Omental fat pad (tissue), 4 donors: ENCODE measurements around the gene BCO1. TPM values are rescaled to one million over a fixed set of nuclear protein-coding genes. Genes with fewer than 3 reads are reported as not detected.
A peak's percentile ranks its signal among the peaks of the same experiment; 100 is the strongest.

ENCODE experiments used
- ATAC-seq: fragments of 150-250 bp; one replicate; pipeline ENCODE4 v1.9.1; 2016; ENCODE audit warnings: mild to moderate bottlenecking, moderate library complexity; ENCODE audit not compliant: low FRiP score
- DNase-seq: peaks from one replicate; pipeline ENCODE4 v3.0.0-alpha.2; 2019; ENCODE audit warnings: low spot score
- CTCF ChIP-seq, 3 donors: fragments of 450-650 bp; IDR thresholded peaks; one replicate each; pipeline ENCODE4 v1.5.1; 2016 to 2017; ENCODE audit warnings: antibody characterized with exemption in 3 of 3, mild to moderate bottlenecking in 3 of 3, moderate library complexity in 2 of 3
- total RNA-seq, 4 donors: library from RNA; depleted of rRNA; stranded (reverse); fragments of >200 nt; gene quantifications; one replicate each; pipeline ENCODE4 v1.1.0, GENCODE V29; 2016

Gene BCO1
- total RNA-seq, 4 donors from 2014 or later = 0.28 to 0.36 TPM; not detected in 2

- DNase-seq = no peak
- no peak for ATAC-seq
- TF ChIP-seq CTCF (IDR thresholded peaks at IDR 0.05) = no peak
Measured at GRCh38 chr16:81231014-81231413, 7.5 kb upstream of the BCO1 start.

DNA sequence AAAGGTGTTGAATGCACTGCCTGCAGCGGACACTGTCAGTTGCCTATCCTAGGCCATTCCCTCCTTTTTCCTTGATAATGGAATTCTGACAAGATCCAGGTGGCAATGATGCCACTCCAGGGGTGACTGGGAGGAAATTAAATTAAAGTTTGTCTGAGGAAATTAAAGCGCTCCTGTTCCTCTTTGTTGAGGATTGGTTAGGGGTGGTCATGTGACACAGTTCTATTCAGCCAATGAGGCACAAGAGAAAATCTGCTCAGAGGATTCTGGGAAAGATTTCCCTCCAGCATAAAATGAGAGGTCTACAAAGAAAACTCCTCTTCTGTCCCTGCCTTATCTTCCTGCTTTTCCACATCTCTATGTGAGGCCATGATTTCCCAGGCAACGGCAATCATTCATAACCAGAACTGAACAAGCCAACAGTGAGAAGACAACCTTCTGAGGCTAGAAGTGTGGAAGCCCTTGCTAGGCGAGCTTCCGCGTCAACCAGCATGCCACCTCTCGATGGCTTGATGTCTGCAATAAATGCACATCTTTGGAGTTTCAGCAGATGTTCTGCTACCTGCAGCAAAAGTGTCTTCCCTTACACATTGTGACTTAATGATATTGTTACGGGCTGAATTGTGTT is 5.6 kb upstream of the BCO1 start:
- ATAC-seq (no peak), DNase-seq (no peak)
- no peak for TF ChIP-seq CTCF (IDR thresholded peaks at IDR 0.05)

DNA sequence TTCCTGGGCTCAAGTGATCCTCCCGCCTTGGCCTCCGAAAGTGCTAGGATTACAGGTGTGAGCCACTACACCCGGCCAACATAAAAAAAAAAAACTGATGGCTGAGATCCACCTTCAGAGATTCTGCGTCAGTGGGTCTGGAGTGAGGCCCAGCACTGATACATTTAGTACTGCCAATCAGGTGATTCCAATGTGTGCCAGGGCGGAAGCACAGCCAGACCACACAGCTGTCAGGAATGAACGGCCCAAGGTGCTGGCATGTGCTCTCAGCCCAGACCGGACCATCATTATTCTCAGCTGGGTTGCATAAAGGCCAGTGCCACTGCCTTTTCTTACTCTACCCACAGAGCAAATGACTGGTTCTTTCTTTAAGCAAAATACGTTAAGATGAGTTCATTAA is 1.2 kb upstream of the BCO1 start:
- DNase-seq = no peak
- TF ChIP-seq CTCF (IDR thresholded peaks at IDR 0.05) = no peak
- ATAC-seq = peak; percentile 96

DNA sequence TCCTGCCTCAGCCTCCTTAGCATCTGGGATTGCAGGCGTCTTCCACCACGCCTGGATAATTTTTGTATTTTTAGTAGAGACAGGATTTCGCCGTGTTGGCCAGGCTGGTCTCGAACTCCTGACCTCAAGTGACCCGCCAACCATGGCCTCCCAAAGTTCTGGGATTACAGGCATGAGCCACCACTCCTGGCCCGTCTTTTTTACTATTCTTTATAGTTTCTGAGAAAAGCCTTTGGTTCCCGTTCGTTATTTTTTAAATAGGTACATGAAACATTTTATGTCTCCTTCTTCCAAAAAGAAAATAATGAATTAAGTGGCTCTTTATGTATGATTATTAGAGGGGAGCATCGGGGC is 570 bp upstream of the BCO1 start:
- ATAC-seq = no peak
- no peak for TF ChIP-seq CTCF (IDR thresholded peaks at IDR 0.05)
- no peak for DNase-seq

- DNase-seq (no peak), ATAC-seq (no peak)
- TF ChIP-seq CTCF (IDR thresholded peaks at IDR 0.05) = no peak
Measured at GRCh38 chr16:81239367-81240121, 1.1 kb downstream of the BCO1 start.

DNA sequence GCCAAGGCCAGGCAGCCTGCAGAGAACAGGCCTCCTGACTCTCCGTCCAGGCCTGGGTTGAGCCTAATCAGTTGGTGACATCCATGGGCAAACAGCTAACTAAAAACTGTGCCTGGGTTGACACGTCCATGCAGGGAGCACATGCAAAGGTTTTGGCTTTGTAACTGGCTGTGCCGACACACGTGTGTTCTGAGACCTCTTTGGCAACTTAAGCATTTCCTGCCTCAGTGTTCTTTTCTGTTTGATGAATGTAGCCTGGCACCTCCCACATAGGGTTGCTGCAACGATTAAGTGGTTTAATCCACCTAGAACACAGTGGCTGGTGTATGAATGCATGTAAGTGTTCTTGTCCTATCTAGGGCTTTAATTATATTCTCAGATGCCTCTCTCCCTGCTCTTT is 3.2 kb downstream of the BCO1 start:
- TF ChIP-seq CTCF (IDR thresholded peaks at IDR 0.05) = no peak

More for the DNA sequence above, 3.2 kb downstream of the BCO1 start:
- no peak for DNase-seq
- ATAC-seq = no peak
